ENCODE data around the gene BRMS1.
A peak's percentile ranks its signal among the peaks of the same experiment; 100 is the strongest.
"Not testable (repeated sequence)": the region's sequence is repeated elsewhere in the genome, so short reads cannot be mapped to it uniquely, and the experiment has no call there.

The BRMS1 gene, protein sequence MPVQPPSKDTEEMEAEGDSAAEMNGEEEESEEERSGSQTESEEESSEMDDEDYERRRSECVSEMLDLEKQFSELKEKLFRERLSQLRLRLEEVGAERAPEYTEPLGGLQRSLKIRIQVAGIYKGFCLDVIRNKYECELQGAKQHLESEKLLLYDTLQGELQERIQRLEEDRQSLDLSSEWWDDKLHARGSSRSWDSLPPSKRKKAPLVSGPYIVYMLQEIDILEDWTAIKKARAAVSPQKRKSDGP

DNA sequence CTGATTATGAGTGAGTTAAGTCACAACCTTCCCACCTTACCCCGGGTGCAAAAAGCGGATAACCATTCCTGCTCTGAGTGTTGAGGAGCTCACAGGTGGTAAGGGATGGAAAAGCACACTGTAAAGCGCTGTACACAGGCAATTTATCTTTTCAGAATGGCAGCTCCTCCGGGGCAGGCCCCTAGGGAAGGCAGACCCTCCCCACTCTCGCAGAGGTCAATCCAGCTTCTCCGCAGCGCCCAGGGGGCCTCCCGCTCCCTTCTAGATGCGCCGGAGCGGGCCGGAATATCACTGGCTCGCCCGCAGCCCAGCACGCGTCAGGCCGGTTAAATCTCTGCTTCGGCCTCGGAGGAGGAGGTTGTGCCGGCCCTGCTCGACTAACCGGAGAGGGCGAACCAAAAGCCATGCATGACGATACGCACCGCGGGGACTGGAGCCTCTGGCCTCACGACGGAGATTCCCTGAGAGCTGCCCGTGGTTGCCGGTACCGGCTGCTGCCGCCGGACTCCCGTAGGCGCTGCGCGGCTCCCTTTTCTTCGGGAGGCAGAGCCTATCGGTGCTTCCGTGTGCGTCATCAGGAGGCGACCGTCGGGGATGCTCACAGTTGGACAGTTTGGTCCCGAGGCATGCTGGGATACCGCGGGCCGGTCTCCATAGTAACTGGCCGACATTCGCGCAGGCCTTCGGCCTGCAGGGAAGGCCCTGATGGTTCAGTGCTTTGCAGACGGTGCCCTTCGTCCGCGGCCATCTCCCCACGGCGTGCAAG is at the start of gene BRMS1:
BRMS1 (minus strand) TSS at position 555 of the 766 bp plus-strand sequence. CDS start 2,870 bp downstream, outside the sequence.
- DNase-seq = peak; percentile 83

DNA sequence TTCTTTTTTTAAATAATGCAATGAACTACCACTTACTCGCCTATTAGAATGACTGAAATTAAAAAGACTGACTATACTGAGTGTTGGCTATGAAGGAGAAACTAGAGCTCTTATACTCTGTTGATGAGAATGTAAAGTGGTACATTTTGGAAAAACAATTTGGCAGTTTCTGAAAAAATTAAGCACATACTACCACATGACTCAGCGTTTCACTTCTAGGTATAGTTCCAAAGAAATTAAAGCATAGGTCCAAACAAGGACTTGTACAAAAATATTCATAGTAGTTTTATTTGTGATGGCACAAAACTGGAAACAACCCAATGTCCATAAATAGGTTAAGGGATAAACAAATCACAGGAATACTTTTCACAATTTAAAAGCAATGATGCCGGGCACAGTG is 49.0 kb upstream of the BRMS1 start:
- DNase-seq = no peak

DNA sequence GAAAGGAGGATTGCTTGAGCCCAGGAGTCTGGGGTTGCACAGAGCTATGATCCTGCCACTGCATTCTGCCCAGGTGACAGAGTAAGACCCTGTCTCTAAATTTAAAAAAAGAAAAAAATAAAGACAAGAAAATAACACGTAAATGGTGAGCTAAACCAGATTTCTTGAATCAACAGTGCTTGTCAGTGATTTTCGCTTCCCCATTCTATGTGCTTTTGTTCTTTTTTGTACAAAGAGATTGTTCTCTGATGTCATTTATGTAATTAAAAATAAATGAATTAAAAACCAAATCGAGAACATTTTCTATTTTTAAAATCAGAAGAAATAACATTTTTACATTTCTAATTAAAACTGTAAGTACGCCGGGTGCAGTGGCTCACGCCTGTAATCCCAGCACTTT is 46.4 kb upstream of the BRMS1 start:
- no peak for DNase-seq

DNA sequence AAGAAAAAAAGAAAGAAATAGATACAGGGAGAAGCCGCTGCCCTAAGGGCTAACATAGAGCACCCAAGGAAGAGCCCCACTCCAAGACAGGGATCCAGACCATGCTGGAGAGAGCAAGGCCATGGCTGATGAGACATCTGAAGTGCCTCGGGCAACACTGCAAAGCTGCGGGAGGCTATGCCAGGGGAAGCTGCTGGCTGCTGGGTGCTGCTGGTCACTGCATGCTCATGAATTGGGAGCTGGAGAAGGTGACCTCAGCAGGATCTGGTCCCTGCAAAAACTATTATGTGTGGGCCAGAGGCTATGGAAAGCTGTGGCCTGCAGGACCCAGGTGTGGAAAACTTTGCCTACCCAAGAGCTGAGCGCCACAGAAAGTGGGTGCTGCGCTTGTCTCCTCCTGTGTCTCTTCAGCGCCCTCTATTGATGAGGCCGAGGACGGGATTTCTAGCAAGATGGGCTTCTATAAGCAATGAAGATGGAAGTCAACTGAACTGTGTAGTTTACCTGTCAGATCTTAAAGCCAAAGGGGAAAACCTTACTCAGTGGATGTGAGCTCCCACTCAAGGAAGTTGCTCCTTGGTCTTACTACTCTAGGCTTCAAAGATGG is 44.0 kb upstream of the BRMS1 start:
- DNase-seq = peak; percentile 69

DNA sequence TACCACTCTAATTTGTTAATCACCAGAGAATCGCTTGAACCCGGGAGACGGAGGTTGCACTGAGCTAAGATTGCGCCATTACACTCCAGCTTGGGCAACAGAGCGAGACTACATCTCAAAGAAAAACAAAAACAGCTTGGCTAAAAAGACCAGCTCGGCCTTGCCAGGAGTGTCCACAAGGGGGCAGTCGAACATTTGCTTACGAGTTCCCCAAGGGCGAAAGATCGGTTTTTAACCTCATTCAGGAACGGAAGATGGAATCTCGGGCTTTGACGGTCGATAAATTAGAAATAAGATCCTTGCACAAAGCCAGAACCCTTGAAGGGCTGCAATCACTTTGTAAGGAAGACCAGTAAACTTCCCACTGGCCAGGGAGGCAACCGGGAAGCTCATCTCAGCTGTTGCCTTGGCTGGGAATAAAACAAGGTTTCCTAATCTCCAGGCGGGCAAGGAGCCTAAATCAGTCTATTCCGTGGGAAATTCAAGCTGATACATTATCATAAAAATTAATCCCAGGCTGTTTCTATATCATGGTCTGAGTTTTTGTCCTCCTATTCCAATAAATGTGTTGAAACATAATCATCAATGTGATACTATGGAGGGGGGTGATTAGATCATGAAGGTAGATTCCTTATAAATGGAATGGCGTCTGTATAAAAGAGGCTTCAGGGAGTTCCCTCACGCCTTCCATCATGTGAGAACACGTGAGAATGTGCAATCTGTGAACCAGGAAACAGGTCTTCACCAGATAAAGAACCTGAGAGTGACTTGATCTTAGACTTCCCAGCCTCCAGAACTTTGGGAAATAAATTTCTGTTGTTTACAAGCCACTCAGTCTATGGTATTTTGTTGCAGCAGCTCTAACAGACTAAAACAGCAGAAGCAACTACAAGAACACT is 41.5 kb upstream of the BRMS1 start:
- DNase-seq = peak; percentile 76

DNA sequence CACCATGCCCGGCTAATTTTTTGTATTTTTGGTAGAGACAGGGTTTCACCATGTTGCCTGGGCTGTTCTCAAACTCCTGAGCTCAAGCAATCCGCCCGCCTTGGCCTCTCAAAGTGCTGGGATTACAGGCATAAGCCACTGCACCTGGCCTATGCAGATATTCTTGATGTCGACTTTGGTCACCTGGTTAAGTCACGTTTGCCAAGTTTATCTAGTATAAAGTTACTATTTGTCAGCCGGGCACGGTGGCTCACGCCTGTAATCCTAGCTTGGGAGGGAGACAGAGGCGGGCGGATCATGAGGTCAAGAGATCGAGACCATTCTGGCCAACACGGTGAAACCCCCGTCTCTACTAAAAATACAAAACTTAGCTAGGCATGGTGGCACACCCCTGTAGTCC is 39.4 kb upstream of the BRMS1 start:
- not testable (repeated sequence) for DNase-seq

DNA sequence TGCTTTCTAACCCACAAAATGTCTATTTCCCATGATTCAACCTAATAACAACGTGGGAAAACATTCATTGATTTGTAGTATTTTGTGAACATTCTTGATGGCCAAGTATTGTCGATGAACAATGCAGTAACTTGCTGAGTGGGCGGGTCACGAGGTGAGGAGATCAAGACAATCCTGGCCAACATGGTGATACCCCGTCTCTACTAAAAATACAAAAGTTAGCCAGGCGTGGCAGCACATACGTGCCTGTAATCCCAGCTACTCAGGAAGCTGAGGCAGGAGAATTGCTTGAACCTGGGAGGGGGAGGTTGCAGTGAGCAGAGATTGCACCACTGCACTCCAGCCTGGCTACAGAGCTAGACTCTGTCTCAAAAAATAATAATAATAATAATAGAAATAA is 35.4 kb upstream of the BRMS1 start:
- not testable (repeated sequence) for DNase-seq

DNA sequence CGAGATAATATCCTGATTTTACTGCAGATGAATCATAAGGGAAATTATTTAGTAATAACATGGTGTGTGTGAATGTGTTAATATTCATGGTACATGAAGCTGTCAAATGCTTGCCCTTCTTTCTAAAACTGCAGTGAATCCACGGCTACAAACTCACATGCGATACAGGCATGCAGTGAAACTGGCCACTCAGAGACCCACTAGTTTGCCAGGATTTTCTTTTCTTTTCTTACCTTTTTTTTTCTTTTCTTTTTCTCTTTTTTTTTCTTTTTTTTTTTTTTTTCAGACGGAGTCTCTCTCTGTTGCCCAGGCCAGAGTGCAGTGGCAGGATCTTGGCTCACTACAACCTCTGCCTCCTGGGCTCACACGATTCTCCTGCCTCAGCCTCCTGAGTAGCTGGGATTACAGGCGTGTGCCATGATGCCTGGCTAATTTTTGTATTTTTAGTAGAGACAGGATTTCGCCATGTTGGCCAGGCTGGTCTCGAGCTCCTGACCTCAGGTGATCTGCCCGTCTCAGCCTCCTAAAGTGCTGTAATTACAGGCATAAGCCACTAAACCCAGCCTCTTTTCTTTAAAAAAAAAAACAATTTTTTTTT is 28.9 kb upstream of the BRMS1 start:
- not testable (repeated sequence) for DNase-seq

DNA sequence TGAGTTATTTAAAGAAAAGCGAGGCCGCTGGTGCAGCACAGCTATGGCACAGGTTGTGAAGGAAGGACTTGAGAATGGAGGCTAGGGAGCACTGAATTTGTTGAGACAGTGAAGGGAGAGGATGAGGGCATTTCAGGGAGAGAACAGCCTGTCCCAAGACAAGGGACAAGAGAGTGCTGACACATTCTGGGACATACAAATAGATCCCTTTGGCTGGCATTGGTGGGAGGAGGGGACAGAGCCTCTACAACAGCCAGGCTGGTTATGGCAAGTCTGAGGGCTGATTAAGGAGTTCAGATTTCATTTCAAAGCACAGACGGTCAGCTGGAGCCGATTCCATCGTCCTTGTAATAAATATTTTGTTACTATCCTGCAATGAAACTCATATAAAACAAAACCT is 28.4 kb upstream of the BRMS1 start:
- no peak for DNase-seq

DNA sequence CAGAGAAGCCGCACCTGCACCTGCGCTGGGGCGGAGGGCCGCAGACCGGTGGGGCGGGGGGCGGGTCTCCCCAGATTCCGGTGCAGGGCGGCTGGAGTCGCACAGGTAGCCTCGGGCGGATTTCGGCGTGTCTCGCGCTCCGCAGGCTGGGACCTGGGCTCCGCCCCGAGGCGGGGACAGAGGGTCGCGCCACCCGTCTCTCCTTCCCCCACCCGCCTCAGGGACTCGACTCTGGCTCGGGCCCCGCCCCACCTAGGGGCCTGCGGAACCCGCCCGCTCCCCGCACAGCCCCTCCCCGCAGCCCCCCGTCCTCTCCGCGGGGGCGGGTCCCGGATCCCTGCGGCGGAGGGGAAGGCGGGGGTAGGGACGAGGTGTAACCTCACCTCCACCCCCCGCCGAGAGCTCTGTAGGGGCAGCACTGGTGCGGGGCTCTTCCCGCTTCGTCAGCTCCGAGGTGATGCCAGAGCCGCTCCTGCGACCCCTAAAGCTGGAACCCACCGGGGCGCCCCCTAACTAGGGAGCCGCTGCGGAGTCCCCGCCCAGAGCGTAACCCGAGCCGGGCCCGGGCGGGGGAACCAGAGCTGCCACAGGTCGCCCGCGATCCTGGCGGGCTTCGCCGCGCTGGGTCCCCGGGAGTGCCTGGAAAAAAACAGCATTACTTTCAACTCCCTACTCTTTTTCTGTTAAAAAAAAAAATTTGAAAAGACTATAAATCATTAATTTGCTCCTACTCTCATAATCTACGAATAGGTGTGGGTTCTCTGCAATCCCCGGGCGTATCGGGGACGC is 26.9 kb upstream of the BRMS1 start, which contains the start of gene SLC29A2:
SLC29A2 (minus strand) TSS at position 134 of the 789 bp plus-strand sequence. CDS start 169 bp downstream, outside the sequence.
- peak; percentile 91 for DNase-seq

DNA sequence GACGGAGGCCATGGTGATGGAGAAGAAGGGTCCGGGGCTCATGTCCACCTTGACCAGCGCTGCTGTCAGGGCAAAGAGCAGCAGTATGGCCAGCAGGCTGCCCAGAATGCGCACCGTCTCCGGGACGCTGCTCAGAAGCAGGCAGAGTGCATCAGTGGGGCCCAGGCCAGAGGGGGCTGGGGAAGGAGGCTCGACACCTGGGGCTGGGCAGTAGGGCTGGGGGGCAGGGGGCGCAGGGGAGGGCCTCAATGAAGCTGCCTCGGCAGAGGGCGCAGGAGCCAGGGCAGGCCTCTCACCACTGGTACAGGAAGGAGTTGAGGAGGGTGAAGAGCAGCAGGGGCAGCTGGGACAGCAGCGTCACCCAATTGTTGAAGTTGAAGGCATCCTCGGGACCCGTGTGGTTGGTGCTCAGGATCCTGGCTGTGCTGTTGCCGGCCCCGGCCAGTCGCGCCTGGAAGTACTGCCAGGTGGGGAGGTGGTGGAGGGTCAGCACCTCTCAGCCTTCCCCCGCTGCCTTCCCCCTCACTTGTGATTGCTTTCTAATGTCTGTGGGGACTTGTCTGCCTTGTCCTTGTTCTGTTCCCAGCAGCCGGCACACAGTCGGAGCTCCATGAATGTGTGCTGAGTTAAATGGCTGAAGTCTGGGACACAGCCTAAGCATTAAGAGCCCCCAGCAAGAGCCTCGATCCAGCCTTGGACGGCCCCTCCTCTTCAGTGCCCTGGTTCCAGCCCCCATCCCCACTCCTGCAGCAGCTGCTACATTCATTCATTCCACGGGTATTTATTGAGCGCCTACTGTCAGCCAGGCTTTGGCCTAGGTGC is 24.4 kb upstream of the BRMS1 start:
- DNase-seq = no peak

DNA sequence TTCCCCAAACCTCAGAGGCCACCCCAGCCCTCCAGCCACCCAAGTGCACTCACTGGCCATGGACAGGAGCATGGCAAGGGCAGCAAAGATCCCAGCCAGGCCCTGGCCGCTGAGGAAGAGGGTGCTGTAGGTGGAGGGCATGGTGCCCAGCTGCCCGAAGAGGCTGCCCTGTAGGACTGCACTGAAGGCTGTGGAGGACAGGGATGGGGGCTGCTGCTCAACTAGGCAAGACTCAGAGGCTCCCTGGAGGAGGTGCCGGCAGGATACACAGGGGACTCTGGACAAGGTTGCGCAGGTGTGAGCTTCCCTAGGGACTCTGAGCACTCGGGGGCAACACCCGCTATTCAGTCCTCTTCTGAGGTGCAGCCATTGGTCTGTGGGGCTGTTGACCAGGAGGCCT is 23.6 kb upstream of the BRMS1 start:
- DNase-seq = no peak

DNA sequence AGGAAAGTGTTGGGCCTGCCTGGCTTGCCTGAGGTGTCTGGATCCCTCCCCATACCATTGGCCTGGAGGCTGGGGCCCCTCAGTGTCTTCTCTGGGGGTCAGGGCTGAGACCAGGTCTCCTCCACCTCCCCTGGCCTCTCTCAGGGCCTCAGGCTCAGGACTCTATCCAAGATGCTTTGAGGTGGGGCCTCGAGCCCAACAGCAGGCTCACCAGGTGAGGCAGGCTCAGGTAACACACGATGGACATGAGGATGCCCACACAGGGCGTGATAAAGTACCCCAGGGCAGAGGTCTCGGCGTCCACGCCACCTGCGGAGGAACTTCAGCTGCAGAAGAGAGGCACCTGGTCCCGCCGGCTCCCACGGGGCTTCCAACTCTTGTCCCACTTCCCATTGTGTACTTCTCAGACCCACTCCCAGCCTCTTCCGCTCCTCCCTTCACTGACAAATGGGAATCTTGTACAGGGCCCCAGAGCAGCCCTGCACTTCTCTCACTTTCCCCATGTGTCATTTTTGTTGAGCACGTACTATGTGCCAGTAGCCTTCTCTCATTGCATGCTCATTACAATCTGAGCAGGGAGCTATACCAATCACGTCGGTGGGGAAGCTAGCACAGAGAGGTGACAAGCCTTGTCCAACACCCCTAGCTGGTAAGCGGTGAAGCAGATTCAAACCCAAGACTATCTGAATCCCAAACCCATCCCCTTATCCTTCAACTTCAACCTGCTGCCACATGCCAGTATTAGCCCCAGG is 22.8 kb upstream of the BRMS1 start:
- DNase-seq = no peak

DNA sequence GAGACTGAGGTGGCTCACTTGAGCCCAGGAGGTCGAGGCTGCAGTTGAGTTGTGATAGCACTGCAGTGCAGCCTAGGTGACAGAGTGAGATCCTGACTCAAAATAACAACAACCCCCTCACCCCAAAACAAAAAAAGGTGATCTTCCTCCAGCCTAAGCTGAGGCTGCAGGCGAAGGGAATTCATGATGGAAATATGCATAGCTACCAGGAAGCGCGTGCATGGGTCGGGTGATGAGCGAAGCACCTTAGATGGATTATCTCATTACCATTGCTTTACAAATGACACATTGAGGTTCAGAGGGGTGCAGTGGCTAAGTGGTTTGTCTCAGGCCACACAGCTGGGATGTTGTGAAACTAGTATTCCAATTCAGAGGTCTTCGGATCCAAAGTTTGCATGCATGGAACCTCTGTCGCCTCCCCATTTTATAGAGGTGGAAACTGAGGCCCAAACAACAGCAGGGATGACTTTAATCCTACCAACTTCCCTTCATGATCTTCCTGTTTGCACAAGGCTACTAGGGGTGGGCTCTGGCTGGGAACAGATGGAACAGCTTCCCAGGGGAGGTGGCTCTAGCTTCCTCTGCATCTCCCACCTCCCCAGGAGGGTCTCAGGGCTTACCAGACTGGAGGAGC is 22.1 kb upstream of the BRMS1 start:
- DNase-seq = no peak

DNA sequence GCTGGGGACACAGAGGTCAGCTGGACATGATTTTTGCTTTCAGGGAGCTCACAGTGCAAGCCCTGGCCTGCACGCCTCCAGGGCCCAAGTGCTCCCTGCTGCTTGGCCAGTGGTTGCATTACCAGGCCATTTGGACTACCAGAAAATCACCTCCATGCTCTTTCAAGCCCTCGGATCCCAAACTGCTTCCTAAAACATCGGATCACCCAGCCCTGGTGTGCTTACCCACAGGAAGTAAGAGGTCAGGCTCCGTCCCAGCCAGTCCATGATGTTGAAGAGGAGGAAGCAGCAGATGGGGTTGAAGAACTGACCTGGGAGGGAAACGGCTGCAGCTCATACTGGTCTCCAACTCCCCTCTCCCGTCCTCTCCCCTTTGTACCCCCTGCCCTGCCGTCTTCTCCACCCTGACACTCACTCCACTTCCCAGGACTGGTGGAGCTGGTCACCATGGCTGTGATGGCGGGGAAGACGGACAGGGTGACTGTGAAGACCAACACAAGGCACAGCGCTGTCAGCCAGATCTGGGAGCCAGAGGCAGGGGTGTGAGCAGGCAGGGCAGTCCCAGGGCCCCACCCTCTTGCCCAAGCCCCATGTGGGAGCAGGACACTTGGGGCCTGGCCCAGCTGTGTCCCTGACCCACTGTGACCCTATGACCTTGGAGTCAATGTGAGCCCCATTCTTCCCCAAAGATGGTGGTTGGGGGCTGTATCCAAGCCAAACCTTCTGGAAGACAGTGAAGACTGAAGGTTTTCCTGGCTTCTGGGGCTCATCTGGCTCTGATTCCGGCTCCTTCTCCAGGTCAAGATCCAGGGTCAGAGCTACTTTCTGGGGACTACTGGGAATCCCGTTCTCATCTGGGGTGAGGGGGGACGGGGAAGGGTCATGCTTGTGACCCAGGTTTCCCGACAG is 21.1 kb upstream of the BRMS1 start:
- DNase-seq = no peak

DNA sequence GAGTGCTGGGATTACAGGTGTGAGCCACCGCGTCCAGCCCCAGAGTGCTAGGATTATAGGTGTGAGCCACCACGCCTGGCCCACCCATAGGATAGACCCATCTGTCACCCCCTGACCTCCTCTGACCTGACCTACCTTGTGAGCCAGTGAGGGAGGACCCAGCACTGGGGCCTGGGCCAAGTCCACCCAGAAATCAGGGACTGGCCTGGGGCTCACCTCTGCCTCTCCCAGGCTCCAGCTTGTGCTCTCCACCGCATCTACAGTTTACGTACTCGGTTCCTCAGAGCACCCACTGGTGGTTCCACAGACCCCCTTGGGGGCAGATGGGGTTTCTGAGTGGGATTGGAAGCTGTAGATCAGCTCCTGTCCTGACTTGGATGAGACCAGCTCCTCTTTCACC is 20.3 kb upstream of the BRMS1 start:
- no peak for DNase-seq

DNA sequence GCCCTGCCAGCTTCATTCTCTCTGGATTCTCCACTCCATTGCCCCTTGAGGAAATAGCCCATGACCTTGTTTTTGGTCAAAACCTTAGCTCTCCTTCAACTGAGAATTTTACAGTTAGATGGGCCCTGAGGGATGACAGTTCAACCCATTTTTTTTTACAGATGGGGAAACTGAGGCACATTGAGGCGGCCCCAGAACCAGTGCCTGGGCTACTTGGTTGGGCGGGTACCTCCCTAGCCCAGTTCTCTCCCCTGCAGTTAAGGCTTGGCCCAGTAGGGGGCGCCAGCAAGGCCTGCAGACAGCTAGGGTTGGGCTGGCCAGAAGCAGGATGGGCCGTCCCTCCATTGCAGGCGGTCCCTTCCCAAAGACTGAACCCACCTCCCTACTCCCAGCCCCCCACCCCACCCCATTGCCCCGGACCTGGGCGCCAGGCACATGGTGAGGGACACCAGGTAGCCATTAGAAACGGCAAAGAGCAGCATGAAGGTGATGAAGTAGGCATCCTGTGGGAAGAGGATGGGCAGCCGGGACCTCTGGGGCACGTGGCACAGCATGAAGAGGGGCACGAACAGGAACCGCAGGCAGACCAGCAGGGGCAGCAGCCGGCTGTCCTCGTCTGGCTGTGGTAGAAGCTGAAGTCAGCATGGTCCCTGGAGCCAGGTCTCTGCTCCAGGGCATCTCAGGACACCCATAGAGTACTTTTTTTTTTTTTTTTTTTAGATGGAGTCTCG is 19.1 kb upstream of the BRMS1 start:
- no peak for DNase-seq

DNA sequence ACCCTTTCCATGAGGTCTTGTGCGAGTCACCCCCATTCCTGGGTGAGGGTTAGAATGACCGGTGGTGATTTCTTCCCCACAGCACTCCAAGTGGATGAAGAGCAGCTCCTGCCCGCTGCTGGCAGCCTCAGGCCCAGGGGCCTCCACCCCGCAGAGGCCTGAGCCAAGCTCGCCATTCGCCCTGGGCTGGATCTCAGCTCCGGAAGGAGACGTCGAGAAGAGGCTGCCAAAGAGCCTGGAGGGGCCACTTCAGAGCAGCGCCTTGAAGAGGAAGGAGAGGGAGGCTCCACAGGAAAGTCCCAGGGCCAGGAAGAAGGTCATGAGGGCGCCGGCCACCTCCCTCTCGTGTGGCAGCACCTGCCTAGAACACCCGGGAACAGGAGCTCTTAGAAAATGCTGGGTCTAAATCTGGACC is 18.3 kb upstream of the BRMS1 start:
- DNase-seq = no peak

Data from NCI-H748 treated with DMSO at 0.1 percent for 48 hours (cell line).